ENCODE results near the gene MYLK4.

The MYLK4 gene

GRCh38 chr6:2756687-2757224, 6.0 kb upstream of the MYLK4 start:
- Mint-ChIP-seq H3K27ac (no peak overlapping the region), H3K4me1 (no peaks in the 10 kb centered on the region), H3K27me3 (ENCODE audit: low read depth) (peaks cover 3% of the 10 kb centered on the region), H3K36me3 (ENCODE audit: low read depth) (no peaks in the 10 kb centered on the region), H3K9me3 (no peaks in the 10 kb centered on the region), H3K4me3 (no peak overlapping the region)
- TF ChIP-seq, protein P1, sequence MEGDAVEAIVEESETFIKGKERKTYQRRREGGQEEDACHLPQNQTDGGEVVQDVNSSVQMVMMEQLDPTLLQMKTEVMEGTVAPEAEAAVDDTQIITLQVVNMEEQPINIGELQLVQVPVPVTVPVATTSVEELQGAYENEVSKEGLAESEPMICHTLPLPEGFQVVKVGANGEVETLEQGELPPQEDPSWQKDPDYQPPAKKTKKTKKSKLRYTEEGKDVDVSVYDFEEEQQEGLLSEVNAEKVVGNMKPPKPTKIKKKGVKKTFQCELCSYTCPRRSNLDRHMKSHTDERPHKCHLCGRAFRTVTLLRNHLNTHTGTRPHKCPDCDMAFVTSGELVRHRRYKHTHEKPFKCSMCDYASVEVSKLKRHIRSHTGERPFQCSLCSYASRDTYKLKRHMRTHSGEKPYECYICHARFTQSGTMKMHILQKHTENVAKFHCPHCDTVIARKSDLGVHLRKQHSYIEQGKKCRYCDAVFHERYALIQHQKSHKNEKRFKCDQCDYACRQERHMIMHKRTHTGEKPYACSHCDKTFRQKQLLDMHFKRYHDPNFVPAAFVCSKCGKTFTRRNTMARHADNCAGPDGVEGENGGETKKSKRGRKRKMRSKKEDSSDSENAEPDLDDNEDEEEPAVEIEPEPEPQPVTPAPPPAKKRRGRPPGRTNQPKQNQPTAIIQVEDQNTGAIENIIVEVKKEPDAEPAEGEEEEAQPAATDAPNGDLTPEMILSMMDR (IDR thresholded peaks at IDR 0.05; ENCODE audit: unreplicated experiment in 3 of 3): no peak

- H3K27me3 Mint-ChIP-seq (ENCODE audit: low read depth): peaks cover 3% of the 10 kb centered on the region
- H3K36me3 Mint-ChIP-seq (ENCODE audit: low read depth): no peaks in the 10 kb centered on the region
- TF ChIP-seq, protein P1 (IDR thresholded peaks at IDR 0.05; ENCODE audit: unreplicated experiment in 3 of 3): no peak
- no peaks in the 10 kb centered on the region for H3K9me3 Mint-ChIP-seq
- H3K4me1 Mint-ChIP-seq: peaks cover 1% of the 10 kb centered on the region
- H3K4me3 Mint-ChIP-seq: no peak overlapping the region
- H3K27ac Mint-ChIP-seq: no peak overlapping the region
These were observed 5.5 kb upstream of the MYLK4 start for GRCh38 chr6:2756241-2756640.

DNA sequence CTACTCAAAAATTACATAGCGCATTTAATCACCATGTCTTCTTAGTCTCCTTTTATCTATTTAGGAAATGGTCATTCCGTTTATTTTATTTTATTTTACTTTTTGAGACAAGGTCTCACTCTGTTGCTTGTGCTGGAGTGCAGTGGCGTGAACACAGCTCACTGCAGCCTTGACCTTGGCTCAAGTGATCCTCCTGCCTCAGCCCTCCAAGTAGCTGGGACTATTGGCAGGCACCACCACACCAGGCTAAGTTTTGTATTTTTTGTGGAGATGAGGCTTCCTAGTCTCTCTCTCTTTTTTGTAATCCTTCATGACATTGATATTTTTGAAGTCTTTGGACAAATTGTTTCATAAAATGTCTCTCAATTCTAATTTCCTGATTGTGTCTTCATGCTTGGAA, 4.7 kb upstream of the MYLK4 start:
- TF ChIP-seq, protein P1 (IDR thresholded peaks at IDR 0.05; ENCODE audit: unreplicated experiment in 3 of 3): no peak
- H3K27ac Mint-ChIP-seq: no peak overlapping the region
- H3K9me3 Mint-ChIP-seq: no peaks in the 10 kb centered on the region
- no peaks in the 10 kb centered on the region for H3K36me3 Mint-ChIP-seq (ENCODE audit: low read depth)
- no peak overlapping the region for H3K4me3 Mint-ChIP-seq
- peaks cover 9% of the 10 kb centered on the region for H3K4me1 Mint-ChIP-seq
- H3K27me3 Mint-ChIP-seq (ENCODE audit: low read depth): peaks cover 3% of the 10 kb centered on the region

GRCh38 chr6:2754911-2755310, 4.2 kb upstream of the MYLK4 start:
- no peaks in the 10 kb centered on the region for H3K36me3 Mint-ChIP-seq (ENCODE audit: low read depth)
- TF ChIP-seq, protein P1 (IDR thresholded peaks at IDR 0.05; ENCODE audit: unreplicated experiment in 3 of 3): no peak
- H3K27me3 Mint-ChIP-seq (ENCODE audit: low read depth): peaks cover 4% of the 10 kb centered on the region
- no peak overlapping the region for H3K4me3 Mint-ChIP-seq
- H3K27ac Mint-ChIP-seq: no peak overlapping the region
- no peaks in the 10 kb centered on the region for H3K9me3 Mint-ChIP-seq
- peaks cover 14% of the 10 kb centered on the region for H3K4me1 Mint-ChIP-seq

DNA sequence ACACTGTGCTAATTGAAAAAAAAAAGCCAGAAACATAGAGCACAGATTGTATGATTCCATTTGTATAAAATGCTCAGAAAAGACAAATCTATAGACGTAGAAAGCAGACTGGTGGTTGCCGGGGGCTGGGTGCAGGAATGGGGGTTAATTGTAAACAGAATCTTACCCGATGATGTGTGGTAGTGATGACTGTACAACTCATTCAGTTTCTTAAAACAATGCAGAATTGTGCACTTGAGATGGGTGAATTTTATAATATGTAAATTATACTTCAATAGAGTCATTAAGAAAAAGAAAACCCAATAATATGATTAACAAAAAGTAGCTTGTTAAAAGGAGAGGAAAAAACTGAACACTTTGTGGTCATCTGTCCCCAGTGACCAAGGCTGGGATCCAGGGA, 3.7 kb upstream of the MYLK4 start:
- Mint-ChIP-seq H3K36me3 (ENCODE audit: low read depth) (no peaks in the 10 kb centered on the region), H3K9me3 (no peaks in the 10 kb centered on the region), H3K27ac (no peak overlapping the region), H3K4me1 (peaks cover 19% of the 10 kb centered on the region), H3K4me3 (no peak overlapping the region), H3K27me3 (ENCODE audit: low read depth) (peaks cover 7% of the 10 kb centered on the region)
- TF ChIP-seq, protein P1 (IDR thresholded peaks at IDR 0.05; ENCODE audit: unreplicated experiment in 3 of 3): no peak

DNA sequence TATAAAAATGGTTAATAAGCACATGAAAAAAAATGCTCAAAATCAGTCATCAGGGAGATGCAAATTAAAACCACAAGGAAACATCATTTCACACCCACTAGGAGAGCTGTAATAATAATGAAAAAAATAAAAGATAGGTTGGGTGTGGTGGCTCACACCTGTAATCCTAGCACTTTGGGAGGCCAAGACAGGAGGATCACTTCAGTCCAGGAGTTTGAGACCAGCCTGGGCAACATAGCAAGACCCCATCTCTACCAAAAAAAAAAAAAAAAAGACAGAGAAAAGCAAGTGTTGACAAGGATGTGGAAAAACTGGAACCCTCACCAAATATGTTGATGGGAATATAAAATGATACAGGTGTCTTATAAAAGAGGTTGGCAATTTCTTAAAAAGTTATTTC, 3.0 kb upstream of the MYLK4 start:
- Mint-ChIP-seq H3K36me3 (ENCODE audit: low read depth) (no peaks in the 10 kb centered on the region), H3K4me3 (no peak overlapping the region)

More for the DNA sequence above, 3.0 kb upstream of the MYLK4 start:
- Mint-ChIP-seq H3K27ac (no peak overlapping the region), H3K9me3 (no peaks in the 10 kb centered on the region), H3K4me1 (peaks cover 25% of the 10 kb centered on the region), H3K27me3 (ENCODE audit: low read depth) (peaks cover 7% of the 10 kb centered on the region)
- TF ChIP-seq, protein P1 (IDR thresholded peaks at IDR 0.05; ENCODE audit: unreplicated experiment in 3 of 3): no peak
